HG02571 (cell line): ENCODE measurements around the gene FZD10.

Experiments used
- ATAC-seq: cut with Tn5 transposase; IDR thresholded peaks from one replicate; pipeline ENCODE4 v1.9.1; 2021; ENCODE audit warnings: mild to moderate bottlenecking, moderate library complexity; ENCODE audit not compliant: unreplicated experiment

FZD10 gene

DNA sequence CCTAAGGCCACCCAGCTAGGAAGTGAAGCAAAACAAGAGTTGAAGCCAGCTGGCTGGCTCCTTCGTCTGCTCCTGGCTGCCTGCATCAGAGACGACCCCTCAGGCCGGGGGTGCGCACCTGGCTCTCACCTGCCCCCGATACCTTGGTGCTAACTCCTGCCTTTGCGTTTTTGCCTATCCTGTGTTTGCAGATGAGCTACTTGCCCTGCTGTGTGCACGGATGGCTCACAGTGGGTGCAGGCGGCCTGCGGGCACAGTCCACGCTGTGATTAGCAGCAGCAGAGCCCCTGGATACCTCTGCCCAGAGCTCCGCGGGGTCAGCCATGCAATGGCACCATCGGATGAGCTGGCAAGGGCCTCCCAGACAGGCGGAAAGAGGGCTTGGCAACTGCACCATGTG, 31.2 kb upstream of the FZD10 start:
- ATAC-seq, result no peak

- no peak for ATAC-seq
Observed at GRCh38 chr12:130131801-130132200, 30.5 kb upstream of the FZD10 start.

GRCh38 chr12:130132831-130133511, 29.3 kb upstream of the FZD10 start:
- no peak for ATAC-seq

DNA sequence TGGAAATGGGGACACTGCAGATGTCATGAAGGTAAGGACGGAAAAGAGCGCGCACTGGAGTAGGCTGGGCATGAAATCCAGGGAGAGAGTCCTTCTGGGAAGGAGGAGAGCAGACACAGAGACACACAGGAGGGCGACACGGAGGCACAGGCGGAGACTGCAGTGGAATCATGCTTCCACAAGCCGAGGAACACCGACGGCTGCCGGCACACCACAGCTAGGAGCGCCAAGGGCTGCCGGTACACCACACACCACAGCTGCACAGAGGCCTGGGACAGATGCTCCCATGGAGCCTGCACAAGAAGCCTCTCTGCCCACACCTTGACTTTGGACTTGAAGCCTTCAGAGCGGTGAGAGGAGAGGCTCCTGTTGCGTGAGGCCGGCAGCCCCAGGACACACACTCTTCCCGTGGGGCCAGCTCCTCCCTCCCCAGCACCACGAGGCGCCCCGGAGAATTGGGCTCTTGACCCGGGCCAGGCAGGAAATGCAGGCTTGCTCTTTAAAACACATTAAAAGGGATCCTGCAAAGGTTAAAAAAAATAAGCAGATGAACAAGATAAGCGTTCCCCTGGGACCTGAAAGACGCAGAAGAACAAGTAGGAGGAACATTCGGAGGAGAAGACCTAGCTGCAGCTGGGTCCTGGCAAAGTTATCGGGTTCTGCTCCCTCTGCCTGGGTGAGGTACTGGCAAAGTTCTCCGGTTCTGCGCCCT, 28.3 kb upstream of the FZD10 start:
- ATAC-seq, result no peak

- ATAC-seq, result no peak
Observed at GRCh38 chr12:130134563-130134915, 27.7 kb upstream of the FZD10 start.

GRCh38 chr12:130136509-130137039, 25.7 kb upstream of the FZD10 start:
- ATAC-seq, result no peak

DNA sequence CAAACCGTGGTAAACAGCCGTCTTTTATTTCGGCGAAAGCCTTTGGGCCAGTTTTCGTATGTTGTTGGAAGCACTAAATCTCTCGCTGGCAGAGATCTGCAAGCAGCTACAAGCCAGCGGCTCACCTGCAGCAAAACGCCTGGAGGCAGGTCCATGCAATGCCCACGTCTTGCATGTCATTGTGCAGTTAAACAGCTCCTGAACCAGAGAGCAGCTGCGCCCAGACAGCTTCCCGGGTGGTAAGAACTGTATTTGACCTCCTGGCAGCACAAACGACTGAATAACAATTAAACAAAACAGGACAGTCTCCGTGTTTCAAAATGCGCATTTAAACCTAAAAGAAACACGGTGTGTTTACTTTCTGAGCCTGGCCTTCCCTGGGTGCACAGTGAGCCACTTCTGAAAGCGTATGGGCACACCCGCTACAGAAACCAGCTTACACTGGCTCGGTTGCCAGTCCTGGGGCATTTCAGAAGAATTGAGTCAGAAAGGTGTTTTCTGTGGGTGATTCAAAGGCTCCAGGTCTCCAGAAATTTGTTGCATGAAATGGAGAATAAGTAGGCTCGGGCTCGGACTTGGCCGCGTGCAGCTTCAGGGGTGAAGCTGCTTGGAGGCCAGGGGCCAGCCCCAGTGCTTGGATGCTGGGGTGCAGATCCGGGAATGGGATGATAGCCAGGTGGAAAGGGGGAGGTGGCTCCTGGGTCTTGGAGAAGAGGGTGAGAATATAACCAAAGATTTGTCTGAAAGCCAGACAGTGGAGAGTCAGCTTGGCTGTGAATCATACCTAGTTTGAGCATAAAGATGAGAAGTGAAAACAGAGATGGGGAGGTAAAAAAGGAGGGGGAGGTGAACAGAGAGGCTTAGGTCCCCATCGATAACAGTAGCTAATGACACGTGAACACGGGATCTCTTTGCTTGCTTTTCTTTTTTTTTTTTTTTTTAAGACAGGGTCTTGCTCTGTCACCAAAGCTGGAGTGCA, 24.9 kb upstream of the FZD10 start:
- no peak for ATAC-seq

GRCh38 chr12:130138478-130138877, 23.8 kb upstream of the FZD10 start:
- ATAC-seq, result no peak

GRCh38 chr12:130139567-130140421, 22.5 kb upstream of the FZD10 start:
- ATAC-seq, result no peak

- no peak for ATAC-seq
Observed at GRCh38 chr12:130141105-130141504, 21.2 kb upstream of the FZD10 start.

- no peak for ATAC-seq
Observed at GRCh38 chr12:130141901-130142683, 20.2 kb upstream of the FZD10 start.

- ATAC-seq, result no peak
Observed at GRCh38 chr12:130142736-130143135, 19.5 kb upstream of the FZD10 start.

GRCh38 chr12:130143136-130143535, 19.1 kb upstream of the FZD10 start:
- no peak for ATAC-seq

- ATAC-seq, result no peak
Observed at GRCh38 chr12:130144256-130144655, 18.0 kb upstream of the FZD10 start.

DNA sequence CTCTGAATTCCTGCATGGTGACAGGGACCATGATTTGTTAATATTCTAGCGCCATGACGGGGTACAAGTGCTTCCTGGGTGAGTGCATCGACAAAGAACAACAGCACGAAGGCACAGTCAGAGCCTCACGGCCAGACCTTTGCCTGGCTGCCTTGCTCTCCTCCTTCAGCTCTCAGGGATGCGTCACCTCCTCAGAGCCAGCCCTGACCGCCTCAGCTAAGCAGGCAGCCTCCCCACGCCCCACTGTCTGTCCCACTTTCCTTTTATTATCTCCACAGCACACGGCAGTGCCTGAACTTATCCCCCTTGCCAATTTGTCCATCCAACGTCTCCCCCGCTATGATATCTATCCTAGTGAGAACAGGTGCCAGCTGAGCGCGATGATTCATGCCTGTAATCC, 16.5 kb upstream of the FZD10 start:
- no peak for ATAC-seq

DNA sequence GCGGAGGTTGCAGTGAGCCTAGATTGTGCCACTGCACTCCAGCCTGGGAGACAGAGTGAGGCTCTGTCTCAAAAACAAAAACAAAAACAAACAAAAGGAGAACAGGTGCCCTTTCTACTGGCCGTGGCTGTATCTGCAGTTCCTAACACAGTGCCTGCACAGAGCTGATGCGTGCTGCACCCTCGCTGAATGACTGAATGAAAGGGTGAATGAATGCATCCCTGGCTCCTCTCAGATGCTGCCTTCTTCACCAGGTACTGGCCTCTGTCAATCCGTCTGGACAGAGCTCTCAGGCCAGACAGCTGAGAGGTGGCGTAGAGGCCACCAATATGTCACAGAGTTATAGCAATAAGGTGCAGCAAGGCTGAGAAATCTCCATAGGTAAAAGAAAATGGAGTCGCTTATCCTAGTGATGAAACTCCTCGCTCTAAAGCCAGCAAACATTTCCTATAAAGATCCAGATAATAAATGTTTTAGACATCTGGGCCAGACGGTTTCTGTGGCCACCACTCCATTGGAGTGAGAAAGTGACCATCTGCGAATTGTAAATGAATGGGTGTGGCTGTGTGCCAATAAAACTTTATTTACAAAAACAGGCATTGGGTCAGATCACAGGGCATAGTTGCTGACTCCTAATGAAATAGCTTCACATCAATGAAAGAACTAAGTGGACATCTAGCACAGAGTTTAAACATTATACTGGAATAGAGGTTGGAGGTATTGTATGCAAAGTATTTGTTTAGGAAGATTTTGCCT, 15.9 kb upstream of the FZD10 start:
- no peak for ATAC-seq

DNA sequence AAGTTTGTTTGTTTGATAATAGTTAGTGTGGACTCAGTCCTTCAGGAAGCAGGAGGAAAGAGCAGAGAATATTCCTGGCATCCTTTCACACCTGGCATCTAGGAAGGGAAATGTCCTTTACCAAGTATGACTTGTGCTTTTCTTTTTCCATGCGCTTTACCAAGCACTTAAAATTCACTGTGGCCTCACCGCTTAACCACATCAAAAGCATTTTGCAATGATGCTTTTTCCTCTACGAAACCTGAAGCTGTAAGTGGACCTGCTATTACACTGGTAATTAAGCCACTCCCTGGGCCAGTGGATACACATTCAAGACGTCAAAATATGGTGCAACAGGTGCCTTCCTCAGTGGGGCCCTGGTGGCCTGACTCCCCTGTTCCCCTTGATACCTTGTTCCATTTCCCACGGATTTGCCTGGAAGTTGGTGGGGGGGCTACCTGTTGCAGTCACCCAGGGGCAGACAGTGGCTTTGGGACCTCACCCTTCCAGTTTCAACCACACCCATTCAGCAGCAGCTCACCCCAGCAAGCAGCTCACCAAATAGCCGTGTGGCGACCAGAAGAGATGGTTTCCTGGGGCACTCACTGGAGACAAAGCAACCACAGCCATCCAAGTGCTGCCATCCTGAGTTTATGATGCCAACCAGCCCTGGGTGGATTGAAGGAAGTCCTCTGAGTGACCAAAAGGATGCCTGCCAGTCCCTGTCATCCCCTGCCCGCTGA, 14.2 kb upstream of the FZD10 start:
- no peak for ATAC-seq

- ATAC-seq, result no peak
Observed at GRCh38 chr12:130151846-130152245, 10.4 kb upstream of the FZD10 start.
